CD14-positive monocyte (primary cell): ENCODE data around the gene ALKAL2. TPM values are rescaled to one million over a fixed set of nuclear protein-coding genes. Genes with fewer than 3 reads are reported as not detected.

Experiments used
- DNase-seq, 3 donors: peaks; one replicate each; pipeline ENCODE4 v3.0.0-alpha.2; 2011 to 2022
- H2AFZ ChIP-seq: 2 replicates; pipeline ENCODE4 v1.6.0; 2012; ENCODE audit warnings: mild to moderate bottlenecking, low read depth, low read length, inconsistent platforms; ENCODE audit not compliant: insufficient read depth, poor library complexity, severe bottlenecking
- H3K27ac ChIP-seq, 2 donors: 1 replicate in 1 of 2; 2 replicates in 1 of 2; pipeline ENCODE4 v1.5.1; 2012 to 2013; ENCODE audit warnings: low read length in 2 of 2, control low read depth in 1 of 2, inconsistent platforms in 1 of 2, low read depth in 1 of 2, mild to moderate bottlenecking in 1 of 2
- H3K27me3 ChIP-seq, 2 donors: one replicate each; pipeline versions ENCODE4 v1.6.0 to v1.6.1; 2011 to 2013; ENCODE audit warnings: low read length in 2 of 2; ENCODE audit not compliant: control insufficient read depth in 2 of 2, insufficient read depth in 2 of 2
- H3K36me3 ChIP-seq, 2 donors: replicated peaks in 1 of 2; 1 replicate in 1 of 2; 2 replicates in 1 of 2; pipeline versions ENCODE4 v1.5.1 to v1.6.1; 2012 to 2013; ENCODE audit warnings: low read length in 2 of 2, control low read depth in 1 of 2, inconsistent platforms in 1 of 2, mild to moderate bottlenecking in 1 of 2; ENCODE audit not compliant: insufficient read depth in 2 of 2, control insufficient read depth in 1 of 2
- H3K4me1 ChIP-seq, 2 donors: 1 replicate in 1 of 2; 2 replicates in 1 of 2; pipeline versions ENCODE4 v1.5.1 to v1.6.1; 2012 to 2013; ENCODE audit warnings: low read length in 2 of 2, control low read depth in 1 of 2, inconsistent platforms in 1 of 2, mild to moderate bottlenecking in 1 of 2, moderate library complexity in 1 of 2; ENCODE audit not compliant: insufficient read depth in 2 of 2, control insufficient read depth in 1 of 2
- H3K4me2 ChIP-seq: replicated peaks from 2 replicates; pipeline ENCODE3; 2012; ENCODE audit warnings: low read length, moderate library complexity, mild to moderate bottlenecking; ENCODE audit not compliant: poor library complexity, severe bottlenecking; ENCODE audit errors: extremely low read depth
- H3K4me3 ChIP-seq, 3 experiments: fragments of 200-600 bp in 1 of 3; sonication (generic) in 1 of 3; replicated peaks in 1 of 3; 1 replicate in 2 of 3; 2 replicates in 1 of 3; pipeline ENCODE4 v1.5.1; 2011 to 2013; ENCODE audit warnings: low read length in 3 of 3, mild to moderate bottlenecking in 3 of 3, control low read depth in 2 of 3, low read depth in 2 of 3, inconsistent platforms in 1 of 3, moderate library complexity in 1 of 3
- H3K79me2 ChIP-seq: 2 replicates; pipeline ENCODE4 v1.6.0; 2012; ENCODE audit warnings: mild to moderate bottlenecking, control low read depth, inconsistent platforms, low read length, moderate library complexity; ENCODE audit not compliant: insufficient read depth
- H3K9ac ChIP-seq: 2 replicates; pipeline ENCODE4 v1.6.0; 2017; ENCODE audit warnings: low read length, mild to moderate bottlenecking; ENCODE audit not compliant: insufficient read depth, poor library complexity, severe bottlenecking
- H3K9me3 ChIP-seq, 2 donors: replicated peaks in 1 of 2; 1 replicate in 1 of 2; 2 replicates in 1 of 2; pipeline versions ENCODE4 v1.5.1 to v1.6.1; 2012 to 2013; ENCODE audit warnings: low read length in 2 of 2, control low read depth in 1 of 2; ENCODE audit not compliant: control insufficient read depth in 1 of 2, insufficient read depth in 1 of 2
- H4K20me1 ChIP-seq: 2 replicates; pipeline ENCODE4 v1.6.0; 2012; ENCODE audit warnings: mild to moderate bottlenecking, low read length, control low read depth, moderate library complexity; ENCODE audit not compliant: insufficient read depth
- H3K27ac Mint-ChIP-seq, 7 donors: one replicate each; pipeline ENCODE4 v1.8.0; 2020; ENCODE audit warnings: mild to moderate bottlenecking in 7 of 7, mixed read lengths in 7 of 7, moderate library complexity in 6 of 7, inconsistent platforms in 2 of 7
- H3K27me3 Mint-ChIP-seq, 3 donors: one replicate each; pipeline ENCODE4 v1.8.0; 2021 to 2022; ENCODE audit warnings: low read depth in 3 of 3, mild to moderate bottlenecking in 3 of 3, mixed read lengths in 3 of 3, moderate library complexity in 3 of 3, inconsistent platforms in 1 of 3
- H3K36me3 Mint-ChIP-seq, 2 donors: one replicate each; pipeline ENCODE4 v1.8.0; 2020; ENCODE audit warnings: mixed read lengths in 2 of 2, inconsistent platforms in 1 of 2, mild to moderate bottlenecking in 1 of 2
- H3K4me1 Mint-ChIP-seq: one replicate; pipeline ENCODE4 v1.8.0; 2020; ENCODE audit warnings: mild to moderate bottlenecking, mixed read lengths
- H3K4me3 Mint-ChIP-seq, 2 donors: one replicate each; pipeline ENCODE4 v1.8.0; 2020; ENCODE audit warnings: mild to moderate bottlenecking in 2 of 2, mixed read lengths in 2 of 2, moderate library complexity in 1 of 2
- H3K9me3 Mint-ChIP-seq, 7 donors: one replicate each; pipeline ENCODE4 v1.8.0; 2020 to 2022; ENCODE audit warnings: mixed read lengths in 7 of 7, mild to moderate bottlenecking in 6 of 7, moderate library complexity in 6 of 7, inconsistent platforms in 2 of 7
- WGBS: methylation state at CpG from one replicate; pipeline ENCODE4 v1.1.5; 2013; ENCODE audit warnings: missing lambda C conversion rate; ENCODE audit not compliant: insufficient coverage; 5-methylcytosine and 5-hydroxymethylcytosine counted together
- intact Hi-C, 2 donors: fragments of 100-400 bp; cut with micrococcal nuclease; formaldehyde crosslinking; loops; one replicate each; pipeline versions ENCODE4 v1.15.0 to v1.15.1; 2023
- polyA plus RNA-seq, 3 donors: library from polyadenylated mRNA; depleted of rRNA in 1 of 3; unstranded in 2 of 3; stranded (reverse) in 1 of 3; fragments of 300-500 nt in 2 of 3; fragments of >200 nt in 1 of 3; fragmentation: Illumina TruSeq in 2 of 3; gene quantifications; 1 replicate in 2 of 3; 2 replicates in 1 of 3; pipeline ENCODE4 v1.2.3, GENCODE V29; 2012 to 2021
- TF ChIP-seq, protein P1 (sequence below): fragments of 200-600 bp; IDR thresholded peaks from one replicate; pipeline ENCODE4 v1.8.0; 2022; ENCODE audit warnings: antibody characterized with exemption, mild to moderate bottlenecking

The ALKAL2 gene
- polyA plus RNA-seq, 3 donors = not detected

- H3K9me3 ChIP-seq = peaks cover 14 to 15% of the 10 kb centered on the region in 2 donors
- no peak overlapping the region for H3K9ac ChIP-seq
- Mint-ChIP-seq H3K9me3 (peaks cover 2 to 25% (median 19%) of the 10 kb centered on the region in 7 donors), H3K27me3 (peaks cover 4 to 9% (median 7%) of the 10 kb centered on the region in 3 donors), H3K36me3 (peaks cover 0 to 13% of the 10 kb centered on the region in 2 donors), H3K27ac (no peak overlapping the region), H3K4me1 (peaks cover 3% of the 10 kb centered on the region), H3K4me3 (no peak overlapping the region)
- peaks cover 8% of the 10 kb centered on the region for H3K79me2 ChIP-seq
- no peak overlapping the region for H2AFZ ChIP-seq
- no peaks in the 10 kb centered on the region for H3K36me3 ChIP-seq
- H3K4me1 ChIP-seq = peaks cover 8 to 10% of the 10 kb centered on the region in 2 donors
- no peak overlapping the region for H3K4me2 ChIP-seq
- H4K20me1 ChIP-seq = no peaks in the 10 kb centered on the region
- intact Hi-C loops = loop anchor here in 1 of 2 donors (10.0 kb wide), 1 partner anchor 415 kb away; the partner anchor contains the start of gene TMEM18
- H3K27me3 ChIP-seq = no peaks in the 10 kb centered on the region
- H3K4me3 ChIP-seq = no peak overlapping the region
- no peak overlapping the region for H3K27ac ChIP-seq
- DNase-seq = no peak
- TF ChIP-seq, protein P1, sequence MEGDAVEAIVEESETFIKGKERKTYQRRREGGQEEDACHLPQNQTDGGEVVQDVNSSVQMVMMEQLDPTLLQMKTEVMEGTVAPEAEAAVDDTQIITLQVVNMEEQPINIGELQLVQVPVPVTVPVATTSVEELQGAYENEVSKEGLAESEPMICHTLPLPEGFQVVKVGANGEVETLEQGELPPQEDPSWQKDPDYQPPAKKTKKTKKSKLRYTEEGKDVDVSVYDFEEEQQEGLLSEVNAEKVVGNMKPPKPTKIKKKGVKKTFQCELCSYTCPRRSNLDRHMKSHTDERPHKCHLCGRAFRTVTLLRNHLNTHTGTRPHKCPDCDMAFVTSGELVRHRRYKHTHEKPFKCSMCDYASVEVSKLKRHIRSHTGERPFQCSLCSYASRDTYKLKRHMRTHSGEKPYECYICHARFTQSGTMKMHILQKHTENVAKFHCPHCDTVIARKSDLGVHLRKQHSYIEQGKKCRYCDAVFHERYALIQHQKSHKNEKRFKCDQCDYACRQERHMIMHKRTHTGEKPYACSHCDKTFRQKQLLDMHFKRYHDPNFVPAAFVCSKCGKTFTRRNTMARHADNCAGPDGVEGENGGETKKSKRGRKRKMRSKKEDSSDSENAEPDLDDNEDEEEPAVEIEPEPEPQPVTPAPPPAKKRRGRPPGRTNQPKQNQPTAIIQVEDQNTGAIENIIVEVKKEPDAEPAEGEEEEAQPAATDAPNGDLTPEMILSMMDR = no peak
- no CpG with 5 or more reads among the region's 2 CpGs for WGBS
These were observed 28.0 kb downstream of the ALKAL2 start for GRCh38 chr2:259789-260331.

GRCh38 chr2:258933-259332 is 29.0 kb downstream of the ALKAL2 start:
- H3K9ac ChIP-seq = no peak overlapping the region
- H3K4me3 ChIP-seq = no peak overlapping the region
- H2AFZ ChIP-seq = no peak overlapping the region
- H3K9me3 Mint-ChIP-seq = peaks cover 2 to 25% (median 19%) of the 10 kb centered on the region in 7 donors
- intact Hi-C loops = no loop called here
- H4K20me1 ChIP-seq = no peaks in the 10 kb centered on the region
- H3K79me2 ChIP-seq = peaks cover 6% of the 10 kb centered on the region
- H3K4me1 Mint-ChIP-seq = peaks cover 3% of the 10 kb centered on the region
- peaks cover 0 to 13% of the 10 kb centered on the region in 2 donors for H3K36me3 Mint-ChIP-seq
- no peak for DNase-seq
- H3K27me3 ChIP-seq = no peaks in the 10 kb centered on the region
- H3K27me3 Mint-ChIP-seq = peaks cover 5 to 8% (median 5%) of the 10 kb centered on the region in 3 donors
- TF ChIP-seq, protein P1 = no peak
- peaks cover 6% of the 10 kb centered on the region in 2 donors for H3K4me1 ChIP-seq
- WGBS = 92% methylated on average over 2 of the region's 3 CpGs
- H3K36me3 ChIP-seq = no peaks in the 10 kb centered on the region
- no peak overlapping the region for H3K27ac ChIP-seq
- H3K9me3 ChIP-seq = peaks cover 14 to 15% of the 10 kb centered on the region in 2 donors
- H3K4me3 Mint-ChIP-seq = no peak overlapping the region
- no peak overlapping the region for H3K27ac Mint-ChIP-seq
- no peak overlapping the region for H3K4me2 ChIP-seq
